Panc1 (cell line): ENCODE results near the gene RNU5D-1. TPM values are rescaled to one million over a fixed set of nuclear protein-coding genes. Genes with fewer than 3 reads are reported as not detected.

Source experiments
- ATAC-seq: fragments of 200-7000 bp; cut with Tn5 transposase; 2 replicates; pipeline ENCODE4 v1.9.1; 2020; ENCODE audit warnings: mild to moderate bottlenecking, moderate library complexity
- BruUV-seq: library from RNA; stranded (reverse); fragments of 400-500 nt; replicated peaks from 2 replicates; lab custom pipeline; 2021; lab: Mats Ljungman, UMichigan
- CTCF ChIA-PET: fragments of 300-600 bp; sonication (Branson Sonifier 250); formaldehyde crosslinking; loops from one replicate; lab custom pipeline; 2022; ENCODE audit warnings: antibody characterized with exemption; lab: Charles Lee
- POLR2A ChIA-PET: fragments of 300-600 bp; sonication (Branson Sonifier 250); formaldehyde crosslinking; loops from one replicate; lab custom pipeline; 2022; ENCODE audit warnings: antibody characterized with exemption; lab: Charles Lee
- DNase-seq: peaks from one replicate; pipeline ENCODE4 v3.0.0-alpha.2; 2010; ENCODE audit warnings: low read depth, low spot score
- H3K27ac ChIP-seq: 2 replicates; pipeline ENCODE4 v1.5.1; 2011; ENCODE audit warnings: mild to moderate bottlenecking, low read length, inconsistent platforms
- H3K27me3 ChIP-seq: fragments of 200-500 bp; sonication (Bioruptor generic); 2 replicates; pipeline ENCODE4 v1.6.0; 2014; ENCODE audit warnings: low read length, inconsistent platforms; ENCODE audit not compliant: control insufficient read depth, insufficient read depth
- H3K36me3 ChIP-seq: fragments of 200-500 bp; sonication (Bioruptor generic); 2 replicates; pipeline ENCODE4 v1.5.1; 2014; ENCODE audit warnings: inconsistent platforms, mild to moderate bottlenecking, low read length, moderate library complexity; ENCODE audit not compliant: control insufficient read depth, insufficient read depth
- H3K4me1 ChIP-seq: 2 replicates; pipeline ENCODE4 v1.5.1; 2011; ENCODE audit warnings: inconsistent platforms, mild to moderate bottlenecking, low read length, moderate library complexity; ENCODE audit not compliant: control insufficient read depth, insufficient read depth
- H3K4me3 ChIP-seq, 2 experiments: 2 replicates each; pipeline ENCODE4 v1.5.1; 2011 to 2012; ENCODE audit warnings: low read depth in 2 of 2, low read length in 2 of 2, mild to moderate bottlenecking in 2 of 2, inconsistent platforms in 1 of 2, moderate library complexity in 1 of 2
- H3K9me3 ChIP-seq: fragments of 200-500 bp; sonication (Bioruptor generic); 2 replicates; pipeline ENCODE4 v1.5.1; 2014; ENCODE audit warnings: low read depth, mild to moderate bottlenecking, inconsistent platforms, low read length, moderate library complexity; ENCODE audit not compliant: control insufficient read depth, insufficient read depth
- POLR2AphosphoS5 ChIP-seq: IDR thresholded peaks from 2 replicates; pipeline ENCODE4 v1.6.1; 2012; ENCODE audit warnings: mild to moderate bottlenecking, low read depth, low read length, moderate library complexity
- SIN3A ChIP-seq: IDR thresholded peaks from 2 replicates; pipeline ENCODE4 v1.6.1; 2012; ENCODE audit warnings: low read depth, mild to moderate bottlenecking, low read length, moderate library complexity, borderline replicate concordance; ENCODE audit not compliant: insufficient read depth
- TCF7L2 ChIP-seq: IDR thresholded peaks from 2 replicates; pipeline ENCODE4 v1.6.1; 2011; ENCODE audit warnings: mild to moderate bottlenecking, low read depth, low read length, inconsistent platforms
- in situ Hi-C: cut with HindIII; loops from 2 replicates; pipeline ENCODE4 v1.10.0; 2016; ENCODE audit warnings: low sequenced_read_pairs, low pct_unique_long_range_greater_than_20kb
- intact Hi-C: fragments of 100-400 bp; cut with micrococcal nuclease; formaldehyde crosslinking; loops from one replicate; pipeline ENCODE4 v1.10.0; 2022; ENCODE audit not compliant: unreplicated experiment
- total RNA-seq: library from RNA; stranded (reverse); gene quantifications from one replicate; pipeline ENCODE4 v1.2.1, GENCODE V29; 2021; ENCODE audit not compliant: unreplicated experiment
- TF ChIP-seq, protein P1 (sequence below), 2 experiments: IDR thresholded peaks; 2 replicates each; pipeline ENCODE4 v1.6.1; 2011 to 2012; ENCODE audit warnings: low read depth in 2 of 2, control low read depth in 1 of 2, low read length in 1 of 2, mild to moderate bottlenecking in 1 of 2, moderate library complexity in 1 of 2; ENCODE audit not compliant: insufficient read depth in 1 of 2
- TF ChIP-seq, protein P2 (sequence below): fragments of 450-650 bp; IDR thresholded peaks from 2 replicates; pipeline ENCODE4 v1.5.1; 2017; ENCODE audit warnings: mild to moderate bottlenecking

The RNU5D-1 gene
- total RNA-seq, 1 experiment from 2014 or later, result not detected

DNA sequence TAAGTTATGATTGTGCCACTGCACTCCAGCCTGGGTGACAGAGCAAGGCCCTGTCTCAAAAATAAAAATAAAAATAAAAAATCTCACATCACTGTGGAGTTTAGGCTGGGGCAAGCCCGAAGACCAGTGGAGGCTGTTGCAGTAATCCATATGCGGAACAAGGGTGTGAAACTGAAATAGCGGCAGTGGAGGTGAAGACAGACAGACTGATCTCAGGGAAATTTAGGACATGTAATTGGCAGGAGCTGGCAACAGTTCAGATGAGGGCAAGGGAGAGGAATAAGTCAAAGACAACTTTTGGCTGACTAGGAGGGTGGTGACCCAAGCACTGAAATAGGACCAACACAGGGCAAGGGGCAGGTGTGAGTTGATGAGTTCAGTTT lies 48.1 kb downstream of the RNU5D-1 start:
- DNase-seq, result no peak
- no peaks in the 10 kb centered on the region for H3K36me3 ChIP-seq
- no peak overlapping the region for H3K4me3 ChIP-seq
- H3K27me3 ChIP-seq, result no peaks in the 10 kb centered on the region
- H3K27ac ChIP-seq, result no peak overlapping the region
- in situ Hi-C loops, result no loop called here
- no TSS peak for BruUV-seq
- TF ChIP-seq TCF7L2, result no peak
- TF ChIP-seq, protein P1, sequence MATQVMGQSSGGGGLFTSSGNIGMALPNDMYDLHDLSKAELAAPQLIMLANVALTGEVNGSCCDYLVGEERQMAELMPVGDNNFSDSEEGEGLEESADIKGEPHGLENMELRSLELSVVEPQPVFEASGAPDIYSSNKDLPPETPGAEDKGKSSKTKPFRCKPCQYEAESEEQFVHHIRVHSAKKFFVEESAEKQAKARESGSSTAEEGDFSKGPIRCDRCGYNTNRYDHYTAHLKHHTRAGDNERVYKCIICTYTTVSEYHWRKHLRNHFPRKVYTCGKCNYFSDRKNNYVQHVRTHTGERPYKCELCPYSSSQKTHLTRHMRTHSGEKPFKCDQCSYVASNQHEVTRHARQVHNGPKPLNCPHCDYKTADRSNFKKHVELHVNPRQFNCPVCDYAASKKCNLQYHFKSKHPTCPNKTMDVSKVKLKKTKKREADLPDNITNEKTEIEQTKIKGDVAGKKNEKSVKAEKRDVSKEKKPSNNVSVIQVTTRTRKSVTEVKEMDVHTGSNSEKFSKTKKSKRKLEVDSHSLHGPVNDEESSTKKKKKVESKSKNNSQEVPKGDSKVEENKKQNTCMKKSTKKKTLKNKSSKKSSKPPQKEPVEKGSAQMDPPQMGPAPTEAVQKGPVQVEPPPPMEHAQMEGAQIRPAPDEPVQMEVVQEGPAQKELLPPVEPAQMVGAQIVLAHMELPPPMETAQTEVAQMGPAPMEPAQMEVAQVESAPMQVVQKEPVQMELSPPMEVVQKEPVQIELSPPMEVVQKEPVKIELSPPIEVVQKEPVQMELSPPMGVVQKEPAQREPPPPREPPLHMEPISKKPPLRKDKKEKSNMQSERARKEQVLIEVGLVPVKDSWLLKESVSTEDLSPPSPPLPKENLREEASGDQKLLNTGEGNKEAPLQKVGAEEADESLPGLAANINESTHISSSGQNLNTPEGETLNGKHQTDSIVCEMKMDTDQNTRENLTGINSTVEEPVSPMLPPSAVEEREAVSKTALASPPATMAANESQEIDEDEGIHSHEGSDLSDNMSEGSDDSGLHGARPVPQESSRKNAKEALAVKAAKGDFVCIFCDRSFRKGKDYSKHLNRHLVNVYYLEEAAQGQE (IDR thresholded peaks at IDR 0.05; ENCODE audit: insufficient read depth in 1 of 2, low read depth in 2 of 2, low read length in 1 of 2), result no peak
- TF ChIP-seq POLR2AphosphoS5, result no peak
- TF ChIP-seq, protein P2, sequence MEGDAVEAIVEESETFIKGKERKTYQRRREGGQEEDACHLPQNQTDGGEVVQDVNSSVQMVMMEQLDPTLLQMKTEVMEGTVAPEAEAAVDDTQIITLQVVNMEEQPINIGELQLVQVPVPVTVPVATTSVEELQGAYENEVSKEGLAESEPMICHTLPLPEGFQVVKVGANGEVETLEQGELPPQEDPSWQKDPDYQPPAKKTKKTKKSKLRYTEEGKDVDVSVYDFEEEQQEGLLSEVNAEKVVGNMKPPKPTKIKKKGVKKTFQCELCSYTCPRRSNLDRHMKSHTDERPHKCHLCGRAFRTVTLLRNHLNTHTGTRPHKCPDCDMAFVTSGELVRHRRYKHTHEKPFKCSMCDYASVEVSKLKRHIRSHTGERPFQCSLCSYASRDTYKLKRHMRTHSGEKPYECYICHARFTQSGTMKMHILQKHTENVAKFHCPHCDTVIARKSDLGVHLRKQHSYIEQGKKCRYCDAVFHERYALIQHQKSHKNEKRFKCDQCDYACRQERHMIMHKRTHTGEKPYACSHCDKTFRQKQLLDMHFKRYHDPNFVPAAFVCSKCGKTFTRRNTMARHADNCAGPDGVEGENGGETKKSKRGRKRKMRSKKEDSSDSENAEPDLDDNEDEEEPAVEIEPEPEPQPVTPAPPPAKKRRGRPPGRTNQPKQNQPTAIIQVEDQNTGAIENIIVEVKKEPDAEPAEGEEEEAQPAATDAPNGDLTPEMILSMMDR, result no peak
- TF ChIP-seq SIN3A, result no peak
- ChIA-PET POLR2A (no interaction called here), CTCF (no interaction called here)
- no peak for ATAC-seq
- H3K9me3 ChIP-seq, result no peaks in the 10 kb centered on the region
- H3K4me1 ChIP-seq, result no peaks in the 10 kb centered on the region
- intact Hi-C loops, result no loop called here

DNA sequence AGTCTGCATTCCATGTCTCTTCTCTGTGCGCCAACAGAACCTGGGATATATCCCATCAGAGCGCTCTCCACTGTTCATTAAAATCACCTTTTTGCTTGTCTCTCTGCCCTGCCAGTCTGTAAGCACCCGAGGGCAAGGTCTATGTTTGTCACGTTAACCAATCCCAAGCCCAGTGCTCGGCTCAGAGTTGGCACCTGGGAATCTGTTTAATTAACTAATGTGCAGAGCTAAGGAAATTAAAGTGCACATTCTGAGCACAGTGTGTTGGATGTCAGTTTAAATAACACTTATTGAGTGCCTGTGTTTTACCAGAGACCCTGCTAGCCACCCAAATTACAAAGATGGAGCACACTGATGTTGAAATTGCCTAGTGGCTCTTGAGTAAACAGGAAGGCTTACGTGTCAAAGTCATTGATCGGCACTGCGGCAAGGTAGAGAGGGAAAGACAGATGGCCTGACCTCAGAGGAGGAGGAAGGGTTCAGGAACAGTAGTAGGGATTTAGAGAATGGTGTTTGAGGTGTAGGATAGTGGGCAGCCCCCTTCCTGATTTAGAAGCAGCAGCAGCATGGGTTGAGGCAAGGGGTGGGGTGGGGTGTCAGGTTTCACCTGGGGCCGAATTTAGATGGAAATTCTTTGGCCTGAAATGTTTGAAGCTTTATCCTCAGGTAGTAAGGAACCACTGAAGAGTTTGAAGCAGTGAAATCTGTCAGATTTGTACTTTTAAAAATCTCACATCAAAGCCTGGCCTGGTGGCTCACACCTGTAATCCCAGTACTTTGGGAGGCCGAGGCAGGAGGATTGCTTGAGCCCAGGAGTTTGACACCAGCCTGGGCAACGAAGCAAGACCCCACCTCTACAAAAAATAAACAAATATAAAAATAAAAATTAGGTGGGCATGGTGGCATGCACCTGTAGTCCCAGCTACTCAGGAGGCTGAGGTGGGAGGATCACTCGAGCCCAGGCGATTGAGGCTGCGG lies 48.8 kb downstream of the RNU5D-1 start:
- TF ChIP-seq TCF7L2, result no peak
- TF ChIP-seq, protein P2, result no peak
- TF ChIP-seq POLR2AphosphoS5, result no peak
- no peak for TF ChIP-seq SIN3A
- Histone ChIP-seq H3K27ac (no peak overlapping the region), H3K9me3 (no peaks in the 10 kb centered on the region), H3K4me1 (no peaks in the 10 kb centered on the region), H3K36me3 (no peaks in the 10 kb centered on the region), H3K4me3 (no peak overlapping the region), H3K27me3 (no peaks in the 10 kb centered on the region)
- in situ Hi-C loops (no loop called here), intact Hi-C loops (no loop called here)
- DNase-seq (no peak), ATAC-seq (no peak)
- no TSS peak for BruUV-seq
- ChIA-PET POLR2A (no interaction called here), CTCF (no interaction called here)

Other genes starting within 250 kb of the RNU5D-1 start
- gene TMEM53, start 56.7 kb downstream of the RNU5D-1 start, total RNA-seq, result 22.9 TPM
- 2.8 TPM for gene ARMH1, start 56.5 kb downstream of the RNU5D-1 start, total RNA-seq
- gene KIF2C, start 8.7 kb upstream of the RNU5D-1 start, total RNA-seq, result 69.4 TPM
- gene RPS8, start 44.4 kb upstream of the RNU5D-1 start, total RNA-seq, result 1,087 TPM
- gene BEST4, start 57.0 kb upstream of the RNU5D-1 start, total RNA-seq, result 0.15 TPM
- 13.7 TPM for gene PLK3, start 69.2 kb upstream of the RNU5D-1 start, total RNA-seq
- not detected for gene DYNLT4, start 76.2 kb upstream of the RNU5D-1 start, total RNA-seq
- gene BTBD19, start 77.4 kb upstream of the RNU5D-1 start, total RNA-seq, result 2.6 TPM
- gene PTCH2, start 112.1 kb upstream of the RNU5D-1 start, total RNA-seq, result 0.74 TPM